Activated naive CD4-positive, alpha-beta T cell treated with anti-CD3 and anti-CD28 coated beads, Interleukin-2, amount 50 U/mL, for 72 hours (primary cell): Measurements from ENCODE around the gene NR3C2. TPM values are rescaled to one million over a fixed set of nuclear protein-coding genes. Genes with fewer than 3 reads are reported as not detected.

Source experiments
- ATAC-seq, 2 donors: fragments of 150-1000 bp; cut with Tn5 transposase; 2 replicates each; pipeline ENCODE4 v1.10.0; 2021; ENCODE audit warnings: mild to moderate bottlenecking in 2 of 2, moderate library complexity in 2 of 2
- DNase-seq, 2 donors: peaks; one replicate each; pipeline ENCODE4 v3.0.0; 2021 to 2022; ENCODE audit warnings: low spot score in 2 of 2
- H3K27ac Mint-ChIP-seq, 2 donors: one replicate each; pipeline ENCODE4 v1.8.0; 2022; ENCODE audit warnings: mild to moderate bottlenecking in 2 of 2, mixed read lengths in 2 of 2
- H3K36me3 Mint-ChIP-seq, 2 donors: one replicate each; pipeline ENCODE4 v1.8.0; 2022; ENCODE audit warnings: mixed read lengths in 2 of 2
- H3K9me3 Mint-ChIP-seq, 2 donors: one replicate each; pipeline ENCODE4 v1.8.0; 2022; ENCODE audit warnings: mixed read lengths in 2 of 2
- total RNA-seq, 2 donors: library from RNA; stranded (reverse); gene quantifications; one replicate each; pipeline ENCODE4 v1.2.3, GENCODE V29; 2022

NR3C2 gene
- total RNA-seq, 2 donors from 2014 or later = 6.0 to 7.1 TPM

DNA sequence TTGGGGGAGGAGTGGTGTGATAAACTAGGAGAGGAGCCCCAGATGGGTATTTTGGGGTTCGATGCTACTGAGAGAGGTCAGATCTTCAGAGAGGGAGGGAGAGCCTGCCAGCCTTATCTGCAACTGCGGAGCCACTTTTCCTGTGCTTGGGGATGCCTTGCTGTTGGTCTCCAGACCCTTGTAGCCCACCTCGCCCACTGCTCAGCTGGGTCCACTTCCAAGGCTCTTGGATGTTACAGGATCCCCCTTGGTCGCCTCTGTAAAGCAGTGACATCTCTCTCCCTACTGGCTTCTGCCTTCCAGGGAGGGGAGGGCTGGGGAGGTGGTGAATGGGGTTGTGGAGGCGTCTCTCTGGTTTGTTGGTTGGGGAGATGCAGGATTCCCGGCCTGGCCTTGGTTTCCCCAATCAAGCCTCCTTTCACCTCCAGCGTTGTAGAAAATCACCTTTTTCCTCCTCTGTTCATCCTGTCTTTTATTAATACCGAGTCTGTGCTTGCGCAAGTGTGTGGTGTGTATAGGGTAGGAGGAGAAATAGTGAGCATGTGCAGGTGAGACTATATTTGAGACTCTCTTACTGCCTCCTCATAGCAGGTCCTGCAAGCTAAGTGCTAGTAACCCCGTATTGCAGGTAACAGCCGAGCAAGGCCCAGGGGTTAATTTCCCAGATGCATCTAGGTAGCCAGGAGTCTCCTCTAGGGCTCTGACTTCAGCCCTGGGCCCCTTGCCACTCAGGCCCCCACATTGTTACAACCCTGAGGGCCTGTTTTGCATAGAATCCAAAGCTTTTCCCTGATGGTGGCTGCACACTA, 372.9 kb downstream of the NR3C2 start:
- no peak for DNase-seq
- Mint-ChIP-seq H3K36me3 (peaks cover 20 to 30% of the 10 kb centered on the region in 2 donors), H3K9me3 (peaks cover 6 to 15% of the 10 kb centered on the region in 2 donors), H3K27ac (no peak overlapping the region)
- ATAC-seq = no peak

DNA sequence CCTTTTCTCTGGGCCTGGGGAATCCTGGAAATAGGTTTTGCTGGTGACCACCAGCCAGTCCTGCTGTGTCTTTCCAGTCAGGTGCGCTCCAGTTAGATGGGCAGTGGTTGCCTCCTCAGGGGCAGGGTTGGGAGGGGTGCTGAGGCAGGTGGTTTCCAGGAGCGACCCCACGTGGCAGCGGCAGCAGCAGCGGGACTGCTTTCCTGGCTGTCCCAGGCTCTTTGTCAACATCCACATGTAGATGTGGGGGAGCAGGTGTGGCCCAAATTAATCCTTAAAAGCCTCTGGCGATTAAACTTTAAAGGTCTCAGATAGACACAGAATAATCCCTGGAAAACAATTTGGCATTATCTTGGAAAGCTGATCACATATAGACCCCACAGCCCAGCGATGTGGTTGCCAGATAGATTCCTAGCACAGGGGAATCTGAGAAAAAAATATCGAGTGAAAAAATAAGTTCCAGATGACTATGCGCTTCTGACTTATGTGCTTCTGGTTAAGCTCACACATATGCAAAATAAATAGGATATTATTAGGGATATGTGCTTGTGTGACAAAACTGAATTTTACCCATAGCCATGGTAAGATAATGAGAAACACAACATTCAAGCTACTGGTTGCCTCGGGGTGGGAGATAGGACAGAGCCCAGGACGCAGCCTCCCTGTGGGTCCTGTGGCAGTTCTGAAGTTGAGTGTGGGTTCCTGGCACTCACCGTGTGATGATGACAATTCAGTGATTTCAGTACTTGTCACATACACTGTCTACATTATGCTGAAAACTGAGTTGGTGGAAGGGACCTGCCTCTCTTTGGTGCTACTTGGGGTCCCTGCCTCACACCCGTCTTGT, 373.9 kb downstream of the NR3C2 start:
- no peak for DNase-seq
- no peak for ATAC-seq
- Mint-ChIP-seq H3K27ac (no peak overlapping the region), H3K9me3 (peaks cover 0 to 8% of the 10 kb centered on the region in 2 donors), H3K36me3 (peaks cover 10 to 20% of the 10 kb centered on the region in 2 donors)

DNA sequence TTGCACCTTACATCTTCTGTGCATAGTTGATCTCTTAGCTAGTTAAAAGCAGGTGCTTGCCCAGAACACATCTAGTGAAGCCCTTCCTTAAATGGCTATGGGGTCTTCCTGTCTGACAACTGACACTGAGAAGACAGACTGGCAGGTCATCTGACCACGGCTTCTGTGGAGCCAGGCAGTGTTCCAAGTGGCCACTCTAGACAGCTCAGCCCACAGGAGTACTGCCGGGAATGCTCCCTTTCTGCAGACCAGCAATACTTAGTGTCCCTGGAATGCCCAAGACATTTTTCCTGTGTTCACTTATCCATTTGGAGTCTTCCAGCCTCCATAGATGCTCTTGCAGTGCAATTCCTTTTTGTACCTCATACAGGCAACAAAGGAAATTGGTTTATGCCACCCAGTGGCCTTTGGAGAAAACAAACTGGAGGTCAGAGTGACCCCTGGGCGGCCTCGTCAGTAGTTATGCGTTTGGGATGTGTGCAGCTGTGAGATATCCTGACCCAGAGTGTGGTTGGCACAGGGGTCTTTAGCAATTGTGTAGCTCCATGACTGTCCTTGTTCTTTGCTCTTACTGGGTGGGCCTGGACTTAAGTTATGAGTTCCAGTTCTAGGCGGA, 374.8 kb downstream of the NR3C2 start:
- H3K9me3 Mint-ChIP-seq = no peaks in the 10 kb centered on the region
- H3K36me3 Mint-ChIP-seq = peaks cover 2 to 11% of the 10 kb centered on the region in 2 donors
- DNase-seq = no peak
- H3K27ac Mint-ChIP-seq = no peak overlapping the region
- no peak for ATAC-seq

DNA sequence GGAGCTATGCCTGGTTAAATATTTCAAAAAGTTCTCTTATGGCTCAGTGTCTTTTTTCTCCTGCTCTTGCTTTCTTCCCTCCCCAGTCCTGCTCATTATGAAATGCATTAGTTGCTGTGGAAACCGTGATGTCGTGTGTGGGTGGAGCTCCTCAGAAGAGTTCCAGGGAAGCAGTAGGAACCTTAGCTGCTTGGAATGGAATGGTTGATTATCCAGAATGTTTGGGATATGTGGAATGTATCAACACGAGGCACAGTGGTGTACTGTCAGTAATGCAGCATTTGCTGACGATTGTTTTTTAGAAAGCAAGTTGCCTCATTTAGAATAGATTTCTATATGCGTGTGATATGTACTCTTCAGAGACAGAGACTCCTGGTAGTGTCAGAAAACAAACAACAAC, 377.1 kb downstream of the NR3C2 start:
- ATAC-seq (no peak), DNase-seq (no peak)
- no peaks in the 10 kb centered on the region for H3K9me3 Mint-ChIP-seq
- H3K36me3 Mint-ChIP-seq = peaks cover 5 to 15% of the 10 kb centered on the region in 2 donors
- H3K27ac Mint-ChIP-seq = no peak overlapping the region

DNA sequence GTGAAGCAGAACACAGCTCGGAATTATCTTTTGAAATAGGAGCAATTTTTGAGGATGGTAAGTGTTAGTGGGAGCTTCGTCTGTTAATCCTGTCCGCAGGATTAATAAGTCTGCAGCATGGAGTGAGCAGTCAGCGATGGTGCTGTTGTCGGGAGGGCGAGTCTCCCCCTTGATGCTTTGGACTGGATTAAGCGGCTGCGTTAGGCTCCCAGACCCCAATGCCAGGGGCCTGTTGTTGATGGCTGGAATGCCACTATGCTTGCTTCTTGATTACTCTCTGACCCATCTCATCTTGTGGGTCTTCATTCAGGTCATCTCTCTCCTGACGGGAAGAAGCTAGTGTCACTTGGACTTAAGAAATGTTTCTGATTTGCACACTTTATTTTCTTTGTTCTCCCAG, 377.8 kb downstream of the NR3C2 start:
- peaks cover 11 to 19% of the 10 kb centered on the region in 2 donors for H3K36me3 Mint-ChIP-seq
- no peak overlapping the region for H3K27ac Mint-ChIP-seq
- DNase-seq (no peak), ATAC-seq (no peak)
- peaks cover 0 to 4% of the 10 kb centered on the region in 2 donors for H3K9me3 Mint-ChIP-seq

DNA sequence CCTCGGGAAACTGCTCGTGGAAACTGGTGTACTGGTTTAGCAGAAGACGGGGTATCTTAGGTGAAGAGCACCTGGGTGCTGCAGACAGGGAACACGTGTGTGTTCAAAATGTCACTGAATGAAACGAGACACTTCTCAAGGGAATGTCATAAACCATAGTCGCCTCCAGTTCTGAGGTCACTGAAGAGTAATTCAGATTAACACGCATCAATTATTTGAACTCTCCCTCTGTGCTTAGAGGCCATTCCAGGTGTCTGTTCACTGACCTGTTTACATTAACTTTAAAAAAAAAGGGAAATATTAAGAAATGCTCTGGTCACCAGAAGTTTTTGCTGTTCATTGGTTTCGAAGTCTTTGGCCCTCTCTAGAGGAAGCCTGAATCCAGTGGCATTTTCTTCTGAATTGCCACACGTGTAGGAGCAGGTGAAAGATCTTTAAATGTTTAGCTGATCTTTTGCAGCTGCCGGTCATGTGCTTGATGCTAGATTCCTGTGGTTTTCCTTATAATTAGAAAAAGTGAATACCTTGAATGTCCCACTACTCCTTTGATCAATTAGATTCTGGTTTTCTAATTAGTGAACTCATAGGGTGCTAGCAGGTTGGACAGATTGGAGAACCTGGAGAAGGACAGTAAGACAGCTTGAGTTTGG, 379.8 kb downstream of the NR3C2 start:
- no peak for DNase-seq
- no peak for ATAC-seq
- Mint-ChIP-seq H3K36me3 (peaks cover 12 to 31% of the 10 kb centered on the region in 2 donors), H3K9me3 (peaks cover 8 to 16% of the 10 kb centered on the region in 2 donors), H3K27ac (no peak overlapping the region)

DNA sequence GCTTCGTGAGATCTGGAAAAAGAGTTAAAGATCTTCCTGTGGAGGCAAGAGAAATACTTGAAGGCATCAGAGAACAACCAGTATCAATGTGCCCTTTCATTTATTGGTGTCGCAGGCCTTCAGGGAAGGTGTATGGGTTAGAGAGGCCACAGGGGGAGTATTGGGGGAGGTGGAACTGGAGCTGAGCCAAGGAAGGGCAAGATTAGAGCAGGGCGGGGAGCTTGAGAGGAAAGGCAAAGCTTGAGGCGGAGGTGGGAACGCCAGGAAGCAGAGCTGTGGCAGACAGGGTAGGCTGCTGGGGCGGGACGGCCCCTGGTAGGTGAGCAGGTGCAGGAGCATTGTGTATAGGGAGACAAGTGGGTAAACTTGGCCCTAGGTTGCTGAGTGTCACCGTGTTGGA, 380.4 kb downstream of the NR3C2 start:
- no peak for ATAC-seq
- Mint-ChIP-seq H3K9me3 (peaks cover 8 to 18% of the 10 kb centered on the region in 2 donors), H3K36me3 (peaks cover 12 to 31% of the 10 kb centered on the region in 2 donors), H3K27ac (peak overlapping the region in 1 of 2 donors; percentile 90)
- DNase-seq = no peak

DNA sequence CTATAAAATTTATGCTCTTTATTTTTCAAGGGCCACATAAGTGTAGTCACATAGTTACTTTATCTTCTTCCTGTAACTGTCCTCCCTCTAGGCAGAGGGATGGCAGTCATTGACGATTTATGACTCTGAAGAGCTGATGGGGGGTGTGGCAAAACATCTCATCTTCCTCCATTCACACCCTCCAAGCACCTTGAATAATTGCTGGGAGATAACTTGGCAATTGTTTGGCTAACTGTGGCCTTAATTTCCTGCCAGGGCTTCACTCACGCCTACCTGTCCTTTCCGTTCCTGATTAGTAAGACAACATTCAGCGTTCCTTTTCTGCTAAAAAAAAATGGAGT, 381.1 kb downstream of the NR3C2 start:
- Mint-ChIP-seq H3K27ac (peak overlapping the region; percentile 81 to 90), H3K36me3 (peaks cover 12 to 31% of the 10 kb centered on the region in 2 donors), H3K9me3 (peaks cover 8 to 18% of the 10 kb centered on the region in 2 donors)
- ATAC-seq (peak; percentile 36 to 47), DNase-seq (no peak)

DNA sequence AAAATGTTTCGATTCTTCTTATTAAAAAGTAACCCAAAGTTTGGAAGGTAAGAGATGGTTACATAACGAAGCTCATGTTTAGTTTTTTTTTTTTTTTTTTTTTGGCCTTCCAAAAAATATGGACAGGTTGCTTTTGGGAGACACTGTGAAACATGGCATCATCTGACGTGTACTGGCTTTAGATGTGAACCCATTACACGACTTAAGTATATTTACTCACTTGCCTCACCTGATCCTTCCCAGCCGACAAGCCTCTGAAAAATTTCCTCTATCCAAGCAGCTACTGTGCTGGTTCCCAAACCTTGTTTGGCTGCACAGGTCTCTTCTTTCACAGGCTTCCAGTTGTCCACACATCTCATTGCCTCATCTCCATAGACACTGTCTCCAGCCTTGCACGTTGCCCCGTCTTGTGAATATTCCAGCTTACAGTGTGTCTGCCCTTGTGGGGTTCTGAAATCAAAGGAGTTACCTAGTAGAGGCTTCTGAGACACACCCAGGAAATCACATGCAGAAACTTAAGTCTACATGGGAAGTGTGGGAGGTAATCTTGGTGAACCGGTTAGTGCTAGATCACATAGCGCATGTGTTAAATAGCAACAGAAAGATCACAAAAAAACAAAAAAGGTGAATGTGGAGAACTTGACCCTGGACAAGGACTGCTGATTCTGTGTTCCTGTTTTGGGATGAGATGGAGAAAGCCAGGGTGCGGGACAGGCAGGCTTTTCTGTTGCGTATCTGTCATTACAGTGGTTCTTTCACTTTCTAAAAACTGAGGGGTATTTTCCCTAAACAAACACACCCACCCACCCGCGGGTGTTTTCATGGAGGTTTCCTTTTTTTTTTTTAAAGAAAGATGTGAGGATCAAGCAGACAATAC, 381.7 kb downstream of the NR3C2 start:
- ATAC-seq (peak; percentile 43 to 53), DNase-seq (peak in 1 of 2 donors; percentile 4)
- peak overlapping the region; percentile 81 to 90 for H3K27ac Mint-ChIP-seq
- H3K36me3 Mint-ChIP-seq = peaks cover 16 to 30% of the 10 kb centered on the region in 2 donors
- peaks cover 8 to 18% of the 10 kb centered on the region in 2 donors for H3K9me3 Mint-ChIP-seq

DNA sequence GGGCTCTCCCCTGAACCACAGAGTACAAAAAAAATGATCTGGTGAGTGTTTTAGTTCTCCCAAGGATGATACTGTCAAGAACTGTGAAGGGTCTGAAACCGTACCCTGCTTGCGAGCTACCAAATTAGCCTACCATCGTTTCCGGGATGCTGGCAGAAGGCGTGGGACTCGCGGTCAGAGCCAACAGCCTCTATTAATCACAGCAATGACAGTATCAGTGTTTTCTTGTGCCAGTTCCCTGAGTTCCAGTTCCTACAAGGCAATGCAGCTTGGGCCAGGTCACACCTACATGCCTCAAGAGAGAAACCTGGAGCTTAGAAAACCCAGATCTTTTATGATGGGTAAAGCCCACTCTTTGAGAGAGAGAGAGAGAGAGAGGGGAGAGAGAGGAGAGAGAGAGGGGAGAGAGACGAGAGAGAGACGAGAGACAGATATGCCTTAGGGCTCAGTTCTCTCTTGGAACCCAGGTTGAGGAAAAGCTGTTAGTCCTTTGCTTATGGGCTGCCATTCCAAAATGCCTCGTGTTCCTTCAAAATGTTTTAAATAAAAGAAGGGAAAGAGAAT, 382.5 kb downstream of the NR3C2 start:
- DNase-seq = no peak
- peaks cover 16 to 22% of the 10 kb centered on the region in 2 donors for H3K36me3 Mint-ChIP-seq
- peak overlapping the region in 1 of 2 donors; percentile 65 for H3K27ac Mint-ChIP-seq
- peaks cover 8 to 18% of the 10 kb centered on the region in 2 donors for H3K9me3 Mint-ChIP-seq
- no peak for ATAC-seq

DNA sequence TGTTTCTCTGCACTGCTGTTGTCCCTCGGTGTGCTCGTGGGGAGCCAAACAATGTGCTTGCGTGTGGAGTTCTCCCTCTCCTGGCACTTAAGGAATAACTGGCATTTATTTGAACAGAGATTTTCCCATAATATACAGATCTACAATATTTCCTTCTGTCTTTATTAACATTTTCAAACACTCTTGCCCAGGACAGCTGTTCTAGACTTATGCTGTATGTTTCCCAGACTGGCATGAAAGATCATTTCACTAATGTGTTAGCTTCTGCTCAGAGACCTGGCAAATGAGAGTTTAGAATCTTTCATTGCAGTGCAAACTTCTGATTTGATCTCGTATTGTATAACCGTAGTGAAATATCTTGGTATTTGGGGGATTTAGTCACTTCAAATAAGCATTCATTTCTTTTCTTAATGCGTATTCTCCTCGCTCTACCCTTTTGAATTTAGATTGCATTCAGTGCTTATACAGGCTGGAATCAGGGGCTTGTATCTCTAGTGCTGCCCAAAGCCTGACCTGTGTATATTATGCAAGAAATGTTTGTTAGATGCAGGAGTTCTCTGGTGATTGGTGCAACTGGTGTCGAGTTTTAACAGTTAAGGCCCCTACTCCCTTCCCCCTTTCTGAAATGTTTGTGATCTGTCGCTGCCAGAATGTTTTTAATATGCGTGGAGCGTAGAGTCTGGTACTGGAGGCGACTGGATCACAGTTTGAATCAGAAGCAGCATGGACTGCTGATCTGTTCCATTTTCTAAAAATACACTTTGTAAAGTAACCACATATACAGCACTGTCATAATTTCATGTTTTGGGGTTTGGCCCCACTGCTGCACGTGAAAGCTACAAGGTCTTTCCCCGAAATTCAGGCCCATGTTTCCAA, 384.0 kb downstream of the NR3C2 start:
- ATAC-seq (no peak), DNase-seq (no peak)
- H3K9me3 Mint-ChIP-seq = peaks cover 8 to 18% of the 10 kb centered on the region in 2 donors
- H3K36me3 Mint-ChIP-seq = peaks cover 16 to 22% of the 10 kb centered on the region in 2 donors
- H3K27ac Mint-ChIP-seq = peak overlapping the region in 1 of 2 donors; percentile 44

DNA sequence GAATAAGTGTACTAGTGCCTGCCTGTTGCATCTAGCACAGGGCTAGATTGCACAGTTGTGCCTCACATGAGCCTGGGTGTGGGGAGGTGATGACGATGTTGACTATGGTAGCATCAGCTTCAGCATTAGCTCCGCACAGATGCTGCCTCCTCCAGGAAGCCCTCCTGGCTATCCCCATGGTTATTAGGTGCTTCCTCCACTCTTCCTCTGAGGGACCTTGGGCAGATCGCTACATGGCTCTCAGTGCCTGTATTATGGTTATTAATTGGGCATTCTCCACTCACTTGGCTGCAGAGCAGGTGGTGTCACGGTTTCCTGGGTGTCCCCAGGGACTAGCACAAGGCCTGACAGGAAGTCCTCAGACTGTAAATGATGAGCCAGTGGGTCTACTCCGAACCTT, 384.7 kb downstream of the NR3C2 start:
- Mint-ChIP-seq H3K36me3 (peaks cover 16 to 22% of the 10 kb centered on the region in 2 donors), H3K9me3 (peaks cover 8 to 18% of the 10 kb centered on the region in 2 donors), H3K27ac (no peak overlapping the region)
- ATAC-seq = no peak
- DNase-seq = no peak

DNA sequence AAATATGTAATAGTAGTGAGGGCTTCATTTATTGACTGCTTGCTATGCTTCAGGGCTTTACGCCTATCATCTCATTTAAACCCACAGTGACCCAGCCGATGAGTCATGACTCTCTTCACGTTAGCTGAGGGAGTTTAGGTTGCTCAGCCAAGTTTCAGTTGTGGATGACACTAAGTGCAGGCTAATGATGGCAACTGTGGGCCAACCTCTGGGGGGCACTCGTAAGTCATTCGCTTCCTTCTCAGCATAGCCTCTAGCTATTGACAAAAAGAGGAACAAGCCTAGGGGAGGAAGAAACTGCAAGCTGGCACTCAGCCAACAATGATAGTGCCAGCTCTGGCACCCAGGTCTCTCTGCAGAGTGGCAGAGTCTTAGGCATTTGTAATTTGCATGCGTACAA, 385.3 kb downstream of the NR3C2 start:
- peaks cover 16 to 22% of the 10 kb centered on the region in 2 donors for H3K36me3 Mint-ChIP-seq
- H3K9me3 Mint-ChIP-seq = peaks cover 8 to 18% of the 10 kb centered on the region in 2 donors
- H3K27ac Mint-ChIP-seq = no peak overlapping the region
- peak in 1 of 2 donors; percentile 53 for DNase-seq
- ATAC-seq = peak; percentile 87 to 91

DNA sequence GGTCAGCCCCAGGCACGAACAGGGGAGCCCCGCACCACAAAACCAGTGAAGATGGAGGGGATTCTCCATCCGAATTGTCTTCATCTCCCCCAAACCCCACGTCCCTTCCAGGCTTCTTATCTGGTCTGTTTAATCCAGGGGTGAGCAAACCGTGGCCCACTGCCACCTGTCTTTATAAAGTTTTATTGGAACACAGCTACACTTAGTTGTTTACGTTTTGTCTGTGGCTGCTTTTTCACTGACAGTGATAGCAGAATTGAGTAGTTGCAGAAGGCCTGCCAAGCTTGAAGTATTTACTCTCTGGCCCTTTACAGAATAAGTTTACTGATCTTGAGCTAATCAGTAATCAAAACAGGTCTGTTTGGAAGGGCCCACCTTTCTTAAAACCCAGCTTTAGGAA, 386.4 kb downstream of the NR3C2 start:
- Mint-ChIP-seq H3K9me3 (peaks cover 8 to 18% of the 10 kb centered on the region in 2 donors), H3K36me3 (peaks cover 17 to 22% of the 10 kb centered on the region in 2 donors), H3K27ac (no peak overlapping the region)
- no peak for DNase-seq
- no peak for ATAC-seq
